WERI-Rb-1 (cell line): ENCODE results near the gene DYNC1LI2.
A peak's percentile ranks its signal among the peaks of the same experiment; 100 is the strongest.

ENCODE experiments used
- DNase-seq: peaks from one replicate; pipeline ENCODE4 v3.0.0-alpha.2; 2020
- H3K27ac ChIP-seq: fragments of 250-450 bp; sonication (Bioruptor Pico); 2 replicates; pipeline ENCODE4 v1.5.1; 2020; ENCODE audit warnings: mild to moderate bottlenecking, moderate library complexity
- H3K27me3 ChIP-seq: fragments of 250-450 bp; sonication (Bioruptor Pico); 2 replicates; pipeline ENCODE4 v1.5.1; 2021; ENCODE audit warnings: mild to moderate bottlenecking, low read depth, moderate library complexity; ENCODE audit not compliant: insufficient read depth, severe bottlenecking
- H3K36me3 ChIP-seq: fragments of 250-450 bp; sonication (Bioruptor Pico); 2 replicates; pipeline ENCODE4 v1.5.1; 2020; ENCODE audit warnings: mild to moderate bottlenecking, moderate library complexity
- H3K4me3 ChIP-seq: 2 replicates; pipeline ENCODE4 v1.5.1; 2011; ENCODE audit warnings: low read depth, mild to moderate bottlenecking, control low read depth, low read length
- H3K9me3 ChIP-seq: fragments of 250-450 bp; sonication (Bioruptor Pico); 2 replicates; pipeline ENCODE4 v1.5.1; 2021; ENCODE audit warnings: mild to moderate bottlenecking, moderate library complexity; ENCODE audit not compliant: severe bottlenecking
- TF ChIP-seq, protein P1 (sequence below): IDR thresholded peaks from 2 replicates; pipeline ENCODE4 v1.5.1; 2011; ENCODE audit warnings: low read depth, mild to moderate bottlenecking, control low read depth, inconsistent platforms, low read length

Gene DYNC1LI2

DNA sequence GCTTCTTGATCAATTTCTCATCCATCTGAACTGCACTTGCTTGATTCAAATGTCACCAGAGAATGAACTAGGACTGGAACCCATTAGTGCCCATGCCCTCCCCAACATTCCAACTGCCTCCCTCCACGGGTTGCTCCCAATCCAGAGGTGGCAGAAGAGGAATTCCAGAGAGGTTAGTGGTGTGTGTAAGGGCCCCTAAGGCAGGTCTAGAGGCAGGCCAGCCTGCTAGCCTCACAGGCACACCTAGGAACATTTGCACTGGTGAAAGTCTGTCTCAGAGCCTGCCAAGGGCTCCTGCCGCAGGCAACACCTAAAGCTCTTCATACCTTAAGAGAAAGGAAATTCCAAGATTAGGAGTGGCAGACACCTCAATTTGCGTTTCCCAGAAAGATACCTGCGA is 33.6 kb downstream of the DYNC1LI2 start:
- DNase-seq = no peak
- Histone ChIP-seq H3K27ac (no peak overlapping the region), H3K4me3 (no peak overlapping the region), H3K27me3 (no peaks in the 10 kb centered on the region), H3K9me3 (no peaks in the 10 kb centered on the region), H3K36me3 (peaks cover 13% of the 10 kb centered on the region)
- TF ChIP-seq, protein P1, sequence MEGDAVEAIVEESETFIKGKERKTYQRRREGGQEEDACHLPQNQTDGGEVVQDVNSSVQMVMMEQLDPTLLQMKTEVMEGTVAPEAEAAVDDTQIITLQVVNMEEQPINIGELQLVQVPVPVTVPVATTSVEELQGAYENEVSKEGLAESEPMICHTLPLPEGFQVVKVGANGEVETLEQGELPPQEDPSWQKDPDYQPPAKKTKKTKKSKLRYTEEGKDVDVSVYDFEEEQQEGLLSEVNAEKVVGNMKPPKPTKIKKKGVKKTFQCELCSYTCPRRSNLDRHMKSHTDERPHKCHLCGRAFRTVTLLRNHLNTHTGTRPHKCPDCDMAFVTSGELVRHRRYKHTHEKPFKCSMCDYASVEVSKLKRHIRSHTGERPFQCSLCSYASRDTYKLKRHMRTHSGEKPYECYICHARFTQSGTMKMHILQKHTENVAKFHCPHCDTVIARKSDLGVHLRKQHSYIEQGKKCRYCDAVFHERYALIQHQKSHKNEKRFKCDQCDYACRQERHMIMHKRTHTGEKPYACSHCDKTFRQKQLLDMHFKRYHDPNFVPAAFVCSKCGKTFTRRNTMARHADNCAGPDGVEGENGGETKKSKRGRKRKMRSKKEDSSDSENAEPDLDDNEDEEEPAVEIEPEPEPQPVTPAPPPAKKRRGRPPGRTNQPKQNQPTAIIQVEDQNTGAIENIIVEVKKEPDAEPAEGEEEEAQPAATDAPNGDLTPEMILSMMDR = no peak

DNA sequence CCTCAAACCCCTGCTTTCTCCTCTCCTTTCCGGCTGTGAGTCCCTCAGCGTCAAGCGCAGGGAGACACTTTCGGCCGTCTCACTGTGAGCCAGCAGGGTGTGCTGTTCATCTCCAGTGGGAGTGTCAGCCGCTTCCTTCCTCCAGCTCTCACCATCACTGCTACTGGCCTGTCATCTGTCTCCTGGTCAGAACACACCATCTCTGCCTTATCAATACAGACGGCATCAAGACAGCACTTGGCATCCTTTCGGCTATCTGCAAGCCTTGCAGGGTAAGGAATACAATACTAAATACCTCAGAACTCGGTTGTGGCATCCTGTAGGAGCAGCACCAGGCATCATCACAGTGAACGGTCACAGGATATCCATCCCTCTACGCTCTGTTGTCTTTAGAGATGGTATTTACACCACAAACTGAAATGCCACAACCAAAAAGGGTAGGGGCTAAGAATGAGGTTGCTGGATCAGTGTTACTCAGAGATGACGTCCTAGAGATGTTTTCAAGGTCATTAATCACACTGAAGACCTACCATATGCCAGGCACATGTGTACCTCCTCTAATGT is 34.2 kb downstream of the DYNC1LI2 start:
- Histone ChIP-seq H3K9me3 (no peaks in the 10 kb centered on the region), H3K36me3 (peaks cover 7% of the 10 kb centered on the region), H3K27me3 (no peaks in the 10 kb centered on the region), H3K4me3 (no peak overlapping the region), H3K27ac (no peak overlapping the region)
- peak; percentile 68 for DNase-seq
- TF ChIP-seq, protein P1 = peak; percentile 94

DNA sequence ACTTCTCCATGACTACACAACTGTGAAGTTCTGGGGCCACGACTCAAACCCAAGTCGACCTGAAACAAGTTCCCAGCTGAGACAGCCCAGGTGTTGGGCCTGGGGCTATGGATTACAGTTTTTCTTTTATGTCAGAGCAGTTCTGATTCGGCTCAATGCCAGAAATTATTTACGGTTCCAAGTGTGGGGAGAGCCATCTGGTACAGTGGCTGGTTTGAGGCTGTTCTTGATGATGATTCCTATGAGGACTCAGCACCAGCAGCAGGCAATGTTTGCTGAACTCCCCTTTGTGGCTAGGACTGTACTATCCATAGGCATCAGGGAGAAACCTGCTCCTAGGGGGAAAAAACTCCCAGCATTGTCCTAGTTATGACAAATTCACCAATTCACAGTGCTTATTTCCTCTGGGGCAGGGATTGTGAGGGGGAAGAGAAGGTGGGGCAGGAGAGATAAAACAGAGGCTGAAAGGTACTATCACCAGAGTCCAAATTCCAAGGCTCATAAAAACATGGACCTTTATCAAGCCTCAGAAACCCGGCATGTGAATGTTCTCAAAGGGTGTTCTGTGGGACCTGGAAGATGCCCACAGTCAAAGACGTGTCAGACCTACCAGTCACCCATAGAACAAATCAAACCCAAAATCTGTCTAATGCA is 36.6 kb downstream of the DYNC1LI2 start:
- no peak overlapping the region for H3K4me3 ChIP-seq
- peaks cover 10% of the 10 kb centered on the region for H3K9me3 ChIP-seq
- H3K27ac ChIP-seq = no peak overlapping the region
- TF ChIP-seq, protein P1 = no peak
- no peaks in the 10 kb centered on the region for H3K27me3 ChIP-seq
- H3K36me3 ChIP-seq = 0 out of 2 replicates have a peak, but pooled peaks cover 4% of the 10 kb centered on the region
- no peak for DNase-seq

DNA sequence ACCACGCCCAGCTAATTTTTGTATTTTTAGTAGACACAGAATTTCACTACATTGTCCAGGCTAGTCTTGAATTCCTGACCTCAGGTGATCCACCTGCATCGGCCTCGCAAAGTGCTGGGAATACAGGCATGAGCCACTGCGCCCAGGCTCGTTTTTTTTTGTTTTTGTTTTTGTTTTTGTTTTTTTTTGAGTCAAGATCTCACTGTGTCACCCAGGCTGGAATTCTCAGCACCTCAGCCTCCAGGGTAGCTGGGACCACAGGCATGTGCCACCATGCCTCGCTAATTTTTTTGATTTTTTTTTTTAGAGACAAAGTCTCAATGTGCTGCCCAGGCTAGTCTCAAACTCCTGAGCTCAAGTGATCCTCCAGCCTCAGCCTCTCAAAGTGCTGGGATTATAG is 37.3 kb downstream of the DYNC1LI2 start:
- TF ChIP-seq, protein P1 = no peak
- no peaks in the 10 kb centered on the region for H3K27me3 ChIP-seq
- no peak for DNase-seq
- 0 out of 2 replicates have a peak, but pooled peaks cover 4% of the 10 kb centered on the region for H3K36me3 ChIP-seq
- H3K9me3 ChIP-seq = peaks cover 10% of the 10 kb centered on the region
- no peak overlapping the region for H3K27ac ChIP-seq
- H3K4me3 ChIP-seq = no peak overlapping the region

DNA sequence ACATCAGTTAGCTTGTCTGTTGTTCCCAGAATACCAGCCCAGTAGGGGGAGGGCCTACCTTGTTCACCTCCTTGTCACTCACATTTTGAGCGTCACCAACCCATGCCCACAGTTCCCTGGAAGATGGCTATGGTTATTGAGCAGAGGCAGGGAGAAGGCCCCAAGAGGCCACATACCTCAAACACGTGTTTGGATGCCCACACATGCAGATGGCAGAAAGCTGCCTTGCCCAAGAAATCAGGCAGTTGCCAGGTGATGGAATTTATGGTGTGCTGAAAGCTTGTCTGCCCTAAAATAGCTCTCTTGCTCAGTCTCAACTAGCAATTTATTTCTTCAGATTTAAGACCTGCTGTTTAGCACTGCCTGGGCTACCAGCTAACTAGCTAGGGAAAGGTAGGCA is 38.3 kb downstream of the DYNC1LI2 start:
- no peak overlapping the region for H3K27ac ChIP-seq
- DNase-seq = no peak
- TF ChIP-seq, protein P1 = no peak

More for the DNA sequence above, 38.3 kb downstream of the DYNC1LI2 start:
- no peaks in the 10 kb centered on the region for H3K27me3 ChIP-seq
- no peaks in the 10 kb centered on the region for H3K36me3 ChIP-seq
- H3K9me3 ChIP-seq = peaks cover 10% of the 10 kb centered on the region
- H3K4me3 ChIP-seq = no peak overlapping the region
